ENCODE data around the gene CASR.

Gene CASR

DNA sequence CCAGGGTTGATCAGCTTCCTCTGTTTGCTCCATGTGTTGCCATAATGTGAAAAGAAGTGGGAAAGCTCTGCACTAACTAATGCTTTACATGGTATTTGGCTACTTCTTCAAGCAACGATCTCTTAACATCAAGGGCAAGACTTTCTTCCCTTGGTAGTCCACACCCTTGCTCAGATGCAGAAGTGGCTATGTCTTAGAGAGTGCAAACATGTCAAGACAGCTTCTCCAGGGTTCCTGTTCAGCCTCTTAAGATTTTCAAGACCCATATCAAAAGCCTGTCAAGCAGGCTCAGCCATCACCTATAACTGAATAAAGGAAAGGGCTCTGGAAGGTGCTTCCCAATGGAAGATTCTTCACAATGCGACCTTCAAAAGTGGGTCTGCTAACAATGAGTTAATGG lies 76.7 kb downstream of the CASR start:
- no peaks in the 10 kb centered on the region for H3K9me3 ChIP-seq
- TF ChIP-seq, protein P1, sequence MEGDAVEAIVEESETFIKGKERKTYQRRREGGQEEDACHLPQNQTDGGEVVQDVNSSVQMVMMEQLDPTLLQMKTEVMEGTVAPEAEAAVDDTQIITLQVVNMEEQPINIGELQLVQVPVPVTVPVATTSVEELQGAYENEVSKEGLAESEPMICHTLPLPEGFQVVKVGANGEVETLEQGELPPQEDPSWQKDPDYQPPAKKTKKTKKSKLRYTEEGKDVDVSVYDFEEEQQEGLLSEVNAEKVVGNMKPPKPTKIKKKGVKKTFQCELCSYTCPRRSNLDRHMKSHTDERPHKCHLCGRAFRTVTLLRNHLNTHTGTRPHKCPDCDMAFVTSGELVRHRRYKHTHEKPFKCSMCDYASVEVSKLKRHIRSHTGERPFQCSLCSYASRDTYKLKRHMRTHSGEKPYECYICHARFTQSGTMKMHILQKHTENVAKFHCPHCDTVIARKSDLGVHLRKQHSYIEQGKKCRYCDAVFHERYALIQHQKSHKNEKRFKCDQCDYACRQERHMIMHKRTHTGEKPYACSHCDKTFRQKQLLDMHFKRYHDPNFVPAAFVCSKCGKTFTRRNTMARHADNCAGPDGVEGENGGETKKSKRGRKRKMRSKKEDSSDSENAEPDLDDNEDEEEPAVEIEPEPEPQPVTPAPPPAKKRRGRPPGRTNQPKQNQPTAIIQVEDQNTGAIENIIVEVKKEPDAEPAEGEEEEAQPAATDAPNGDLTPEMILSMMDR (IDR thresholded peaks at IDR 0.05): no peak

DNA sequence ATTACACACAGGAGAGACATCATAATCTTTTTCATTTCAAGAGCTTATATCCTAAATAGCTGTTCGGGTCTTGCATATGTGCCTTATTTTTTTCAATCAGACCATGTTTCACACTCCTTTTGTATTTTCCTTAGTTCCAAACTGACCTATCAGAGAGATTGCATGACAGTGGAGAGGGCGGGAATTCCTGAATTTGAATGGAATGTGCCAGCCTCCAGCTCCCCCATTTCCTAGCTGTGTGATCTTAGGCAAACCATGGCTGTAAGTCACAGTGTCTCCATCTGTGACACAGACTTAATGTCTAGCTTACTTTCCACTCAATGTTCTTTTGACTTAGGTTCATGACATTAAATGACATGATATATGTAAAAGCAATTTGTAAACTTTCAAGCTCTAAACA lies 79.6 kb downstream of the CASR start:
- H3K4me1 ChIP-seq (ENCODE audit: control insufficient read depth in 1 of 2, insufficient read depth in 1 of 2, low read depth in 1 of 2, low read length in 1 of 2): peaks cover 8 to 14% of the 10 kb centered on the region in 2 experiments
- H3K27ac ChIP-seq: no peak overlapping the region
- TF ChIP-seq, protein P1 (IDR thresholded peaks at IDR 0.05): no peak
- no peak overlapping the region for H3K4me3 ChIP-seq (ENCODE audit: low read depth in 1 of 2, low read length in 1 of 2)
- no peaks in the 10 kb centered on the region for H3K27me3 ChIP-seq
- H3K36me3 ChIP-seq: no peaks in the 10 kb centered on the region
- no peaks in the 10 kb centered on the region for H3K9me3 ChIP-seq

More for the DNA sequence above, 76.7 kb downstream of the CASR start:
- H3K27me3 ChIP-seq: no peaks in the 10 kb centered on the region
- no peaks in the 10 kb centered on the region for H3K36me3 ChIP-seq
- no peak overlapping the region for H3K27ac ChIP-seq
- no peak overlapping the region for H3K4me3 ChIP-seq (ENCODE audit: low read depth in 1 of 2, low read length in 1 of 2)
- H3K4me1 ChIP-seq (ENCODE audit: control insufficient read depth in 1 of 2, insufficient read depth in 1 of 2, low read depth in 1 of 2, low read length in 1 of 2): peaks cover 36 to 41% of the 10 kb centered on the region in 2 experiments

DNA sequence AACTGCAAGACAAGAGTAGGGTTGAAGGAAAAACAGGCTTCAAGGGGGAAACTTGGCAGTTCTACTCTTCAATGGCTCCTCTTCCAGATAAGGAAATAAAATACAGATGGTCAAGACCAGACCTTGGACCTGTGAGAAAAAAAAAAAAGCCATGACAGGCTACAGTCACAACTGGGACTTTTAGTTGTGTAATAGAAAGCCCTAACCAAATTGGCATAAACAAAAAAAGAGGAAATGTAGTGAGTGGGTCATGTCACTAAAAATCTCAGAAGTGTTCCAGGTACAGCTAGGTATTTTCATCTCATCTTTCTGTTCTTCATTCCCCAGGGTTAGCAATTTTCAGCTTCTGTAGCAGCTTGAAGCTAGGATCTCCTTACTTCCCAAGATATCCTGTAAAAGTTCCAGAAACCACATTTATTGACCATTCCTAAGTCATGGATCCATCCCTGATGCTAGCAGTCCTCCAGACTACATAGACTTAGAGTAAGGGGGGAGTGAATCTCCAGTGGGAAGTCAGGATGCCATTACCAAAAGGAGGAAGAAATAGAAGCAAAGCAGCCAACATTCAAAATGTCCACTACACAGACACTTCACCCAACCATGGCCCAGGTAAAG lies 80.6 kb downstream of the CASR start:
- H3K36me3 ChIP-seq: no peaks in the 10 kb centered on the region
- no peaks in the 10 kb centered on the region for H3K9me3 ChIP-seq
- no peak overlapping the region for H3K4me3 ChIP-seq (ENCODE audit: low read depth in 1 of 2, low read length in 1 of 2)
- no peaks in the 10 kb centered on the region for H3K27me3 ChIP-seq
- peak overlapping the region; percentile 53 for H3K27ac ChIP-seq
- TF ChIP-seq, protein P1 (IDR thresholded peaks at IDR 0.05): no peak
- H3K4me1 ChIP-seq (ENCODE audit: control insufficient read depth in 1 of 2, insufficient read depth in 1 of 2, low read depth in 1 of 2, low read length in 1 of 2): peaks cover 0 to 5% of the 10 kb centered on the region in 2 experiments

DNA sequence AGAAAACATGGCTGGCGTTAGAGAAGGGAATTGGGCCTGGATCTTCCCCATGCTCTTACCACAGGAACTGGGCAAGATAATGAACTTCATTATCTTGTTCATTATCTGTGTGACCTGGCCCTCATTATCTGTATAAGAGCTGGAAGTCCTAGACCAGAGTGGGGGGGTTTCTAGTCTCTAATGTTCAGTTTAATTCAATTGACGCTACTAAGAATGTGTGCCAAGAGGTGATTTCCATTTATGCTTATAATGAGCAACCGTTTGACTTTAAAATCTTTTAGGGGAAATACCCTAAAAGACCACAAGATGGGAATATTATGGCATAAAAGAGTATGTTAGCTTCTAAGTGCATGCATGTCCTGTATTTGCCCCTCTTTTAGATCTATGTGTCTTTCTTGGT lies 82.5 kb downstream of the CASR start:
- Histone ChIP-seq H3K36me3 (no peaks in the 10 kb centered on the region), H3K27ac (no peak overlapping the region), H3K27me3 (no peaks in the 10 kb centered on the region), H3K4me3 (ENCODE audit: low read depth in 1 of 2, low read length in 1 of 2) (no peak overlapping the region), H3K4me1 (ENCODE audit: control insufficient read depth in 1 of 2, insufficient read depth in 1 of 2, low read depth in 1 of 2, low read length in 1 of 2) (peaks cover 0 to 5% of the 10 kb centered on the region in 2 experiments), H3K9me3 (no peaks in the 10 kb centered on the region)
- TF ChIP-seq, protein P1 (IDR thresholded peaks at IDR 0.05): no peak

DNA sequence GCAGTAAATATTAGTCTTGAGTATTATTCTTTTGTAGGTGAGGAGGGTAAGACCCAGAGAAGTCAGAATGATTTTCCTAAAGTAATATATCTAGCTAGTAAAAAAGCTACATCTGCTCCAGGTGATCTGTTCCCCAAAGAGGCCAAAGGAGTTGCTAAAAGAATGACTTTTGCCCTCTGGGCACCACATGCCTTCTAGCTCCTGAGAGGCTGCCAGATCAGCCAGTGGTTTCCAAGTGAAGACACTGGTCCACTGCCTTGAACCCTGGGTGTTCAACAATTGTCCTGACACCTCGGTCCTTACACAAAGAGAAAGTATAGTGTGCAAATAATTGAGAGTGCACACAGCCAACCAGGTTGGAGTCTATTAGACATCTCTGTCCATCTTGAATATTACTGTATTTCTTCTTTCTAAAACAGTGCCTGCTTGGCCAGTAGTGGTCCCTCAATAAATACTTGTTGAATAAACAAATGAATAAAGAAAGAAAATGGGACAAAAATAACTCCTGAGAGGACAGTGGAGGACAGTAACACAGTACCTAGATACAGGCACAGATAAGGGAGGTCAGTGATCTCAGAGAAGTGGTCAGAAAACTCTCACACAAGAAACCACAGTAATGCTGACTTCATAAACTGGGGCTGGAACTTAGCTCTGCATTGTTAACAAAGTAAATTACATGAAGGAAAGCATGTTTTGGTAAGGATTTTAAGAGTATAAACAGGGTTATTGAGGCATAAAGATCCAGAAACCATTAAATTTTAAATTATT lies 85.0 kb downstream of the CASR start:
- Histone ChIP-seq H3K9me3 (no peaks in the 10 kb centered on the region), H3K4me1 (ENCODE audit: control insufficient read depth in 1 of 2, insufficient read depth in 1 of 2, low read depth in 1 of 2, low read length in 1 of 2) (peaks cover 6 to 28% of the 10 kb centered on the region in 2 experiments), H3K27ac (no peak overlapping the region), H3K27me3 (no peaks in the 10 kb centered on the region), H3K4me3 (ENCODE audit: low read depth in 1 of 2, low read length in 1 of 2) (no peak overlapping the region), H3K36me3 (no peaks in the 10 kb centered on the region)
- TF ChIP-seq, protein P1 (IDR thresholded peaks at IDR 0.05): no peak
